CD14-positive monocyte (primary cell): Measurements from ENCODE around the gene HOXA1. TPM values are rescaled to one million over a fixed set of nuclear protein-coding genes. Genes with fewer than 3 reads are reported as not detected.

Experiments used
- DNase-seq, 3 donors: peaks; one replicate each; pipeline ENCODE4 v3.0.0-alpha.2; 2011 to 2022
- H2AFZ ChIP-seq: 2 replicates; pipeline ENCODE4 v1.6.0; 2012; ENCODE audit warnings: mild to moderate bottlenecking, low read depth, low read length, inconsistent platforms; ENCODE audit not compliant: insufficient read depth, poor library complexity, severe bottlenecking
- H3K27ac ChIP-seq, 2 donors: 1 replicate in 1 of 2; 2 replicates in 1 of 2; pipeline ENCODE4 v1.5.1; 2012 to 2013; ENCODE audit warnings: low read length in 2 of 2, control low read depth in 1 of 2, inconsistent platforms in 1 of 2, low read depth in 1 of 2, mild to moderate bottlenecking in 1 of 2
- H3K27me3 ChIP-seq, 2 donors: one replicate each; pipeline versions ENCODE4 v1.6.0 to v1.6.1; 2011 to 2013; ENCODE audit warnings: low read length in 2 of 2; ENCODE audit not compliant: control insufficient read depth in 2 of 2, insufficient read depth in 2 of 2
- H3K36me3 ChIP-seq, 2 donors: replicated peaks in 1 of 2; 1 replicate in 1 of 2; 2 replicates in 1 of 2; pipeline versions ENCODE4 v1.5.1 to v1.6.1; 2012 to 2013; ENCODE audit warnings: low read length in 2 of 2, control low read depth in 1 of 2, inconsistent platforms in 1 of 2, mild to moderate bottlenecking in 1 of 2; ENCODE audit not compliant: insufficient read depth in 2 of 2, control insufficient read depth in 1 of 2
- H3K4me1 ChIP-seq, 2 donors: 1 replicate in 1 of 2; 2 replicates in 1 of 2; pipeline versions ENCODE4 v1.5.1 to v1.6.1; 2012 to 2013; ENCODE audit warnings: low read length in 2 of 2, control low read depth in 1 of 2, inconsistent platforms in 1 of 2, mild to moderate bottlenecking in 1 of 2, moderate library complexity in 1 of 2; ENCODE audit not compliant: insufficient read depth in 2 of 2, control insufficient read depth in 1 of 2
- H3K4me2 ChIP-seq: replicated peaks from 2 replicates; pipeline ENCODE3; 2012; ENCODE audit warnings: low read length, moderate library complexity, mild to moderate bottlenecking; ENCODE audit not compliant: poor library complexity, severe bottlenecking; ENCODE audit errors: extremely low read depth
- H3K4me3 ChIP-seq, 3 experiments: fragments of 200-600 bp in 1 of 3; sonication (generic) in 1 of 3; replicated peaks in 1 of 3; 1 replicate in 2 of 3; 2 replicates in 1 of 3; pipeline ENCODE4 v1.5.1; 2011 to 2013; ENCODE audit warnings: low read length in 3 of 3, mild to moderate bottlenecking in 3 of 3, control low read depth in 2 of 3, low read depth in 2 of 3, inconsistent platforms in 1 of 3, moderate library complexity in 1 of 3
- H3K79me2 ChIP-seq: 2 replicates; pipeline ENCODE4 v1.6.0; 2012; ENCODE audit warnings: mild to moderate bottlenecking, control low read depth, inconsistent platforms, low read length, moderate library complexity; ENCODE audit not compliant: insufficient read depth
- H3K9ac ChIP-seq: 2 replicates; pipeline ENCODE4 v1.6.0; 2017; ENCODE audit warnings: low read length, mild to moderate bottlenecking; ENCODE audit not compliant: insufficient read depth, poor library complexity, severe bottlenecking
- H3K9me3 ChIP-seq, 2 donors: replicated peaks in 1 of 2; 1 replicate in 1 of 2; 2 replicates in 1 of 2; pipeline versions ENCODE4 v1.5.1 to v1.6.1; 2012 to 2013; ENCODE audit warnings: low read length in 2 of 2, control low read depth in 1 of 2; ENCODE audit not compliant: control insufficient read depth in 1 of 2, insufficient read depth in 1 of 2
- H4K20me1 ChIP-seq: 2 replicates; pipeline ENCODE4 v1.6.0; 2012; ENCODE audit warnings: mild to moderate bottlenecking, low read length, control low read depth, moderate library complexity; ENCODE audit not compliant: insufficient read depth
- H3K27ac Mint-ChIP-seq, 7 donors: one replicate each; pipeline ENCODE4 v1.8.0; 2020; ENCODE audit warnings: mild to moderate bottlenecking in 7 of 7, mixed read lengths in 7 of 7, moderate library complexity in 6 of 7, inconsistent platforms in 2 of 7
- H3K27me3 Mint-ChIP-seq, 3 donors: one replicate each; pipeline ENCODE4 v1.8.0; 2021 to 2022; ENCODE audit warnings: low read depth in 3 of 3, mild to moderate bottlenecking in 3 of 3, mixed read lengths in 3 of 3, moderate library complexity in 3 of 3, inconsistent platforms in 1 of 3
- H3K36me3 Mint-ChIP-seq, 2 donors: one replicate each; pipeline ENCODE4 v1.8.0; 2020; ENCODE audit warnings: mixed read lengths in 2 of 2, inconsistent platforms in 1 of 2, mild to moderate bottlenecking in 1 of 2
- H3K4me1 Mint-ChIP-seq: one replicate; pipeline ENCODE4 v1.8.0; 2020; ENCODE audit warnings: mild to moderate bottlenecking, mixed read lengths
- H3K4me3 Mint-ChIP-seq, 2 donors: one replicate each; pipeline ENCODE4 v1.8.0; 2020; ENCODE audit warnings: mild to moderate bottlenecking in 2 of 2, mixed read lengths in 2 of 2, moderate library complexity in 1 of 2
- H3K9me3 Mint-ChIP-seq, 7 donors: one replicate each; pipeline ENCODE4 v1.8.0; 2020 to 2022; ENCODE audit warnings: mixed read lengths in 7 of 7, mild to moderate bottlenecking in 6 of 7, moderate library complexity in 6 of 7, inconsistent platforms in 2 of 7
- WGBS: methylation state at CpG from one replicate; pipeline ENCODE4 v1.1.5; 2013; ENCODE audit warnings: missing lambda C conversion rate; ENCODE audit not compliant: insufficient coverage; 5-methylcytosine and 5-hydroxymethylcytosine counted together
- intact Hi-C, 2 donors: fragments of 100-400 bp; cut with micrococcal nuclease; formaldehyde crosslinking; loops; one replicate each; pipeline versions ENCODE4 v1.15.0 to v1.15.1; 2023
- polyA plus RNA-seq, 3 donors: library from polyadenylated mRNA; depleted of rRNA in 1 of 3; unstranded in 2 of 3; stranded (reverse) in 1 of 3; fragments of 300-500 nt in 2 of 3; fragments of >200 nt in 1 of 3; fragmentation: Illumina TruSeq in 2 of 3; gene quantifications; 1 replicate in 2 of 3; 2 replicates in 1 of 3; pipeline ENCODE4 v1.2.3, GENCODE V29; 2012 to 2021
- TF ChIP-seq, protein P1 (sequence below): fragments of 200-600 bp; IDR thresholded peaks from one replicate; pipeline ENCODE4 v1.8.0; 2022; ENCODE audit warnings: antibody characterized with exemption, mild to moderate bottlenecking

HOXA1 gene
- polyA plus RNA-seq, 3 donors: 0.11 to 0.37 TPM; not detected in 1

GRCh38 chr7:27109466-27110185 is 13.8 kb upstream of the HOXA1 start:
- Histone ChIP-seq H3K4me1 (no peaks in the 10 kb centered on the region), H3K79me2 (no peaks in the 10 kb centered on the region), H3K27me3 (peaks cover 9 to 18% of the 10 kb centered on the region in 2 donors), H3K27ac (no peak overlapping the region), H3K4me2 (no peak overlapping the region), H3K36me3 (no peaks in the 10 kb centered on the region), H3K9ac (no peak overlapping the region), H4K20me1 (peaks cover 7% of the 10 kb centered on the region), H3K4me3 (no peak overlapping the region), H3K9me3 (peaks cover 0 to 4% of the 10 kb centered on the region in 2 donors), H2AFZ (no peak overlapping the region)
- Mint-ChIP-seq H3K36me3 (no peaks in the 10 kb centered on the region), H3K27me3 (peaks cover 15 to 22% (median 17%) of the 10 kb centered on the region in 3 donors), H3K4me3 (no peak overlapping the region), H3K9me3 (peaks cover 0 to 11% (median 3%) of the 10 kb centered on the region in 7 donors), H3K27ac (peak overlapping the region in 1 of 7 donors; percentile 30), H3K4me1 (no peaks in the 10 kb centered on the region)
- no peak for DNase-seq
- intact Hi-C loops: no loop called here
- TF ChIP-seq, protein P1, sequence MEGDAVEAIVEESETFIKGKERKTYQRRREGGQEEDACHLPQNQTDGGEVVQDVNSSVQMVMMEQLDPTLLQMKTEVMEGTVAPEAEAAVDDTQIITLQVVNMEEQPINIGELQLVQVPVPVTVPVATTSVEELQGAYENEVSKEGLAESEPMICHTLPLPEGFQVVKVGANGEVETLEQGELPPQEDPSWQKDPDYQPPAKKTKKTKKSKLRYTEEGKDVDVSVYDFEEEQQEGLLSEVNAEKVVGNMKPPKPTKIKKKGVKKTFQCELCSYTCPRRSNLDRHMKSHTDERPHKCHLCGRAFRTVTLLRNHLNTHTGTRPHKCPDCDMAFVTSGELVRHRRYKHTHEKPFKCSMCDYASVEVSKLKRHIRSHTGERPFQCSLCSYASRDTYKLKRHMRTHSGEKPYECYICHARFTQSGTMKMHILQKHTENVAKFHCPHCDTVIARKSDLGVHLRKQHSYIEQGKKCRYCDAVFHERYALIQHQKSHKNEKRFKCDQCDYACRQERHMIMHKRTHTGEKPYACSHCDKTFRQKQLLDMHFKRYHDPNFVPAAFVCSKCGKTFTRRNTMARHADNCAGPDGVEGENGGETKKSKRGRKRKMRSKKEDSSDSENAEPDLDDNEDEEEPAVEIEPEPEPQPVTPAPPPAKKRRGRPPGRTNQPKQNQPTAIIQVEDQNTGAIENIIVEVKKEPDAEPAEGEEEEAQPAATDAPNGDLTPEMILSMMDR: no peak
- 94% methylated on average over 3 of the region's 4 CpGs for WGBS

DNA sequence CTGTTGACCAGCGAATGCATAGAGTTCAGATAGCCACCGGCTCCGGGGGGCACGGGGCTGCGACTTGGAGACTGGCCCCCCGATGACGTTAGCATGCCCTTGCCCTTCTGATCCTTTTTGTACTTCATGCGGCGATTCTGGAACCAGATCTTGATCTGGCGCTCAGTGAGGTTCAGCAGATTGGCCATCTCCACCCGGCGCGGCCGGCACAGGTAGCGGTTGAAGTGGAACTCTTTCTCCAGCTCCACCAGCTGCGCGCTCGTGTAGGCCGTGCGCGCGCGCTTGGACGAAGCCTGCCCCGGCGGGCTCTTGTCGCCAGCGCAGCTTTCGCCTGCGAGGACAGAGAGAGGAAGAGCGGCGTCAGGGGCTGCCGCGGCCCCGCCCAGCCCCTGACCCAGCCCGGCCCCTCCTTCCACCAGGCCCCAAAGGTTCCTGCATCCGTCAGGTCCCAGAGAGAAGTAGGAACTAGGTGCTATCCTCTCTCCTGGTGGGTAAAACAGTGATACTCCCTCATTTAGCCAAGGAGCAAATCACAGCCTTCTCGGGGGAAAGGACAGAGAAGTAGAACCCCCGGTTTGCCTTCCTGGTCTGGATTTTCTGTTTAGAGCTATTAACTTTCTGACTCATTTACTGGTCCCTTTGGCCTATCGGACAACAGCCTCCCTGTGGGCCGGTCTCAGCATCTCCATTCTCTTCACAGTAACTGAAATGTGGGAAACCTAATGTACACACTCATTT is 12.8 kb upstream of the HOXA1 start:
- H3K36me3 Mint-ChIP-seq: peaks cover 4% of the 10 kb centered on the region in 2 donors
- intact Hi-C loops: no loop called here
- Histone ChIP-seq H3K9ac (no peak overlapping the region), H3K4me2 (no peak overlapping the region), H4K20me1 (peaks cover 17% of the 10 kb centered on the region), H3K36me3 (no peaks in the 10 kb centered on the region), H3K27me3 (peaks cover 20 to 29% of the 10 kb centered on the region in 2 donors), H3K79me2 (no peaks in the 10 kb centered on the region), H2AFZ (no peak overlapping the region), H3K9me3 (peaks cover 0 to 4% of the 10 kb centered on the region in 2 donors), H3K4me3 (no peak overlapping the region), H3K4me1 (no peaks in the 10 kb centered on the region), H3K27ac (no peak overlapping the region)
- no peak overlapping the region for H3K27ac Mint-ChIP-seq
- TF ChIP-seq, protein P1: no peak
- no peak overlapping the region for H3K4me3 Mint-ChIP-seq
- 99% methylated on average over 36 of the region's 41 CpGs for WGBS
- H3K27me3 Mint-ChIP-seq: peaks cover 24 to 33% (median 27%) of the 10 kb centered on the region in 3 donors
- peaks cover 0 to 14% (median 6%) of the 10 kb centered on the region in 7 donors for H3K9me3 Mint-ChIP-seq
- H3K4me1 Mint-ChIP-seq: peaks cover under 1% of the 10 kb centered on the region
- DNase-seq: no peak
